ENCODE results near the gene ACIN1.
"Not testable (repeated sequence)": the region's sequence is repeated elsewhere in the genome, so short reads cannot be mapped to it uniquely, and the experiment has no call there.

Gene ACIN1

GRCh38 chr14:23124337-23124954 lies 29.5 kb upstream of the ACIN1 start:
- no peak for DNase-seq (ENCODE audit: low spot score)

DNA sequence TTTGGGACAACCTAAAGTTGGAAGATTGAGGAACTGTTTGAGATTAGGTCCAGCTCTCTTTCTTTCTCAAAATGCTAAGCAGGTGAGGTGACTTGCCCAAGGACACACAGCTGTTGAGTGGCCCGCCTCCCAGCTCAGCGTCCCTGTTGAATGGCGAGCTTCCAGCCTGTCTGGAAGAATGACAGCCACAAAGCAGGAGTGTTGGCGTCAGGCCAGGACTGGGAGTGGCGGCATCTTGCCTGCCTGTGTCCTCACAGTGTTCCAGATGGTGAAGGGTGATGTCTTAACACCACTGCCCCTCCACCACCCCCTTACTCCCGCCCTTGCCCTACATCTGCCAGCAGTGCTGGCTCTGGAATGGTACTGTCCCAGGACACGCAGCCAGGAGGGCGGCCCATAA lies 28.5 kb upstream of the ACIN1 start:
- no peak for DNase-seq (ENCODE audit: low spot score)

DNA sequence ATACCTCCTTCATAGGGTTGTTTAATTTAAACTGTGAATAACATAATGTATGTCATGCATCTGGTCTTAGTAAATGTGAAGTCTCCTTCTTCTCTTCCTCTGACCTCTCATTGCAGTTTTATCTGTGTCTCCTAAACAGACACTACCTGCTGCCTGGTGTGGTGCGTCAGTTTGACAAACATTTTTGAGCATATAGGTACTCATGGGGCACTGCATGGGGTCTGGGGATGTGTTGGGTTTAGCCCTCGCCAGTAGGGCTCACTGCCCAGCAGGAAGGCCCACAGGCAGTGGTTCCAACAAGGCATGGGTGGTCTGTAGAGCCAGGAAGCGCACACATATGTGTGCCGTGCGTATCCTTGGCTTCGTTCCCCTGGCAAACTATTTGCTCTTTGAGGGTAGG lies 27.1 kb upstream of the ACIN1 start:
- DNase-seq (ENCODE audit: low spot score): no peak

GRCh38 chr14:23121361-23121771 lies 26.4 kb upstream of the ACIN1 start:
- DNase-seq (ENCODE audit: low spot score): no peak

GRCh38 chr14:23120541-23121251 lies 25.8 kb upstream of the ACIN1 start:
- DNase-seq (ENCODE audit: low spot score): peak; percentile 86

DNA sequence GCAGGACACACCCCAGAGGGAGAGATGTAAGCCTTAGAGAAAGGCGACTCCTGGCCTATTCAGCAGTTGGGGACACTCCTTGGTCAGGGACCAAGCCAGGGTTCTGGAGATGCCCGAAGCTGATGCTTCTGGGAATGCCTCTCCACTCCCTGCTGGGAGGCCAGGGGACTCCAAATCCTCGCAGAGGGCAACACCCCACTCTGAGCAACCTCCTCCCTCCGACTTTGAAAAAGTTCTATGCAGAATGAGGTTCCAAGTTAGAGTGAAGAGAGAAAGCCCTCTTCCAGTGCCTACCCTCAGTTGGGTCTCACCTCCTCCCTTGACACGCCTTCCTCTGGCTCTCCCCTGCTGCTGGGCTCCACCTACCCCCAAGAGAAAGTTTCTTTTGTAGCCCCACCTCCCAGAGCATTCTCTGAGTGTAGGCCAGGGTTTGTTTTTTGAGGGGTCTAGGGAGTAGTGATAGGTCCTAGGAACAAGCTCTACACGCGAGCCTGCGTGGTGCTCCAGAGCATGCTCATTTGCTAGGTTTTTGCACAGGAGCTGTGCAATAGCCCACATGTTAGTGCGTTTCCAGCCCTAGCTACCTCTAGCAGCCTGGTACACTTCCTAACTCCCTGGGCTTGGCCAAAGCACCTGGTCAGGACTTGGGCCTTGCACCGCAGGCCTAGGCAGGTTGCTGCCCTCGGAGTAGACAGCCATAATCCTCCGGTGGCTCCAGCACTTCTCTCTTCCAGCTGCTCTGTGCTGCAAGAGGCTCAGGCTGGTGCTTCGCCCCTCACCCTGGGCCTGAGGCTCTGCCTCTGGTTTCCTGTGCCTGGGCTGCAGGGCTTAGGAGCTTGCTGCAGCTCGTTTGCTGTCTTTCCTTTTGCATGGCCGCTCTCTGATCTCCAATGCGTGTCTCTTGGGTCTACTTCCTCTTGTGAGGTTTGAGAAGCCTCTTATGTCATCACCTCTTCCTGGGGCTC lies 24.7 kb upstream of the ACIN1 start:
- DNase-seq (ENCODE audit: low spot score): no peak

- no peak for DNase-seq (ENCODE audit: low spot score)
These were observed 23.8 kb upstream of the ACIN1 start, which contains the start of gene CEBPE for GRCh38 chr14:23118506-23119362. CEBPE (minus strand) TSS chr14:23119255; CDS start chr14:23119091, 164 bp downstream.

DNA sequence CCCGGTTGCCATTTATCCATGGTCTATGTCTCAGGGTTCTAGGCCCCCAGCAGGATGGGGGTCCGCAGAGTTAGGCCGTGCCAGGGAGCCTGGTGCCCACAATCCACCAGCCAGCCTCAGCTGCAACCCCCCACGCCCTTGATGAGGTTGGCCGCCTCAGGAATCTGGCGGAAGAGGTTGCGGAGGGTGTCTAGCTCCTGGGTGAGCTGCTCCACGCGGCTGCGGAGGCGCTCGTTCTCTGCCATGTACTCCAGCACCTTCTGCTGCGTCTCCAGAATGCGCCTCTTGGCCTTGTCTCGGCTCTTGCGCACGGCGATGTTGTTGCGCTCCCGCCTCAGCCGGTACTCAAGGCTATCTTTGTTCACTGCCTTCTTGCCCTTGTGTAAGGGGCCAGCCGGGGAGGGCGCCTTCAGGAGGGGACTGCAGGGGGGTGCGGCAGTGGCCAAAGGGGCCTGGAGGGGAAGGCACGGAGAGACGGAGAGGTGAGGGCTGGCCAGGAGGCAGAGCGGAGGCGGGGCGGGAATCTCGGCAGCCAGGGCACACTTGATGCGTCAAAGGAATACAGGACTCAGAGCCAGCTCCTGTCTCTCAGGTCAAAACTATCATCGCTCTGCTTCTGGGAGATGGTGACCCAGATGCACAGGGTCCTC lies 22.6 kb upstream of the ACIN1 start:
- no peak for DNase-seq (ENCODE audit: low spot score)

- DNase-seq (ENCODE audit: low spot score): no peak
These were observed 21.0 kb upstream of the ACIN1 start for GRCh38 chr14:23115918-23116317.

DNA sequence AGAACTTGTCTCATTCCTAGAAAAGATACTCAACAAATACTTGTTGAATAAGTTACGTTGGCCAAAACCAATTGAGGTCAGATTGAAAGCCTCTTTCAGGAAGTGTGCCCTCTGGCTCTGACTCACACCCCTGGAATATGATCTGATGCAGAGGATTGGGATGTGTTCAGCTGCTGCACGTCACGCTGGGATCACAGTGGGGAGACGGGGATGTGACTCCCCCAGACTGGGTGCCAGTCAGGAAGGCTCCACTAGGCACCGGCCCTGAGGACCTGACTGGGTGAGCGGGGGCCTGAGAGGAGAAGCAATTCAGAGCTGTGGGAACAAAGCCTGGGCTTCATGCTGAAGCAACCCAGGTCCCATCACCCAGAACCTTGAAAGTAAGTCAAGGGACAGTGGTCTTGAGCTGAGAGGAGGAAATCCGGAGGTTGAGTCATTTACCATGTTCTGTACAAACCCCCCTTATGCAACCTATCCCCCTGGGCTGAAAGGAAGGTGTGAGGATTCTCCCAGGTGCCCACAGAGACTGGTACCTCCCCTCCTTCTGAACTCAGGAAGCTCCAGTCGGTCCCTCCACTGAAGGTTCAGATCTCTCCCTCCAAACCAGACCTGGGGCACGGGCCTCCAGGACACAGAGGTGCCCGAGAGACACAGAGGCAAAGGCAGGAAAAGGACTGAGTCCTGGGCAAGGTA lies 20.2 kb upstream of the ACIN1 start:
- DNase-seq (ENCODE audit: low spot score): no peak

DNA sequence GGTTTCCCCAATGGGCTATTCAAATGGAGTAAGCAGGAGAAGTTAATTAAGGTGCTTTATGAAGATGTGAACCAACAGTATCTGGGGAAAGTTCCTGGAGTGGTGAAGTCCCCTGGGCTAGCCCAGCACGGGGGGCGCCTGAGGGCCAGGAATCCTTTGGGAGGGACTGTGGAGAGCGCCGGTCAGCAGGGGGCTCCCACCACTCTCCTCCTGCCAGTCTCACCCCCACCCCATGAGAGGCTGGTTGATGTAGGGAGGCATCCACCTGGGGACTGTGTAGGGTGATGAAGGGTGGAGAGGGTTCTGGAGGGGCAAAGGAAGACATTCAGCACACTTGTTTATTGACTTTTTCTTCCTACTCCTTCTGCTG lies 19.7 kb upstream of the ACIN1 start:
- no peak for DNase-seq (ENCODE audit: low spot score)

DNA sequence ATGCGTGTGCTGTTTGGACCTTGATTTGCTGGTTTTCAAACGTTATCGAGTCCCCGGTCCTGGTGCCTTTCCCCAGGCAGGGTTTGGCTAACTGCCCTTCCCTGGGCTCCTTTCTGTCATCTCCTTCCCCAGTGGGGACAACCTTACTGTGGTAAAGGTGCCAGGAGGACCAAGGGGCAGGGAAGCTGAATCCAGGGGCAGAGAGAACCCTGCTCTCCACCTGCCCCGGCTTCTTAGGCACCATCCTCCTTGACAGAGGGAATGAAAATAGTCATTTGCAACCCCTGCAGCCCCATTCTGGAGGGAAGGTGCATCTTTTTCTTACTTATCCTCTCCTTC lies 19.2 kb upstream of the ACIN1 start:
- no peak for DNase-seq (ENCODE audit: low spot score)

DNA sequence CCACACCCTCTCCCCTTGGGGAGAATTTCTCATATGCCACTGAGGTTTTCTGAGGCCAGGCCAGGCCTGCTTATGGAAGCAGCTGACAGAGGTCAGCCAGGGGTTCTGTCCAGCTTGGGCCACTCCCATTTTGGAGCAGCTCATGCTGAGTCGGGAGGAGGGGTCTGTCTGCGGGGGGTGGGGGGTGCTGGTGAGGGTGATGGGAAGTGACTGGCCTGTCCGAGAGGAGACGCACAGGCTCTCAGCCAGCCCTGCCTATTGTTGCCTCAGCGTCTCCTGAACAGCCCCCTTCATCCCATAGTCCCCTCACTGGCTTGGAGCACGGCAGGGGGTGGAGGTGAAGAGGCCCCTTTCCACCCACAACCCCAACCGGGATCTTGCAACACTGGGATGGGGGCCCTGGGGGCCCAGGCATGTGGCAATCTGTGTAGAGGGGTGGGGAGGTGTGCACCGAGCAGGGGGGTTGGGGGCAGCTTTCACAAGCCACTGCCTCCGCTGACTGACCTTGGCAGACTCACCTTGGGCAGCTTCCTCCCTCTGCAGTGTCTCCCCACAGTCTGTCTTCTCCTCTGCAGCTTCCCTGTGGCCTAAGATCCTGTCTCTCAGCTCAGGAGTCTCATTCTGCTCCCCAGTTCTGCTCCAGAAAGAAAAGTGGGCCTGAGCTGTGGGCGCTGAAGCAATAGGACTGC lies 18.6 kb upstream of the ACIN1 start:
- no peak for DNase-seq (ENCODE audit: low spot score)

DNA sequence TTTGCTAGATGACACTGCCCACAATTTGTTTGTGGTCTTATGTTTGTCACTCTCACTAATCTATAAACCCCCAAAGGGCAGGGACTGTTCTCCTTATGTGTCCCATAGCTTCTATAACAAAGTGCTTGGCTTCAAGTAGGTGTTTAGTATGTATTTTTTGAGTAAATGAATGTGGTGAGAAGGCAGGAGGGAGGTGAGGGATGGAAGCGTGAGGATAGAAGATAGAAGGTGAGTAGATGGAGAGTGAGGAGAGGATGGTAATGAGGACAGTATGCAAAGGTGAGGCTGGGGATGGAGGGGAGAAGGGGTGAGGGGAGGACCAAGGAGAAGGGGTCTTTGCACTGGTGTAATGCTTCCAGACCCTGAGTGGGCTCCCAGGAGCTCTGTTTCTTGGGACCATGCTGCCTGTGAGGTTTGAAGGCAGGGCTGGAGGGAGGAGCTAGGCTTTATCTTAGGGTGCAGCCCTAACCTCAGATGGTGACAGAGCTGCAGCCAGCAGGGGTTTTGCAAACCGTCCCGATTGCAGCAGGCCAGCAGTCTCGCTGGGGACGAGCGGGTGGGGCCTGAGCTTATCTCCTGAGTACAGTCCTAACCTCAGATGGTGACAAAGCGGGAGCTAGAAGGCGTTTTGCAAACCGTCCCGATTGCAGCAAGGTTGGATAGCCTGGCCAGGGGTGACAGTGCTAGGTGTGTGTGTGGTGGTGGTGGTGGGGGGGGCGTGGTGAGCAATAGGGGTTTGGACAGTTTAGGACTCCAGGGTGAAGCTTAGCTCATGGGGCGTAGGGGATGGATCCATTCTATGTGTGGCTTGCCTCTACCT lies 17.6 kb upstream of the ACIN1 start:
- DNase-seq (ENCODE audit: low spot score): no peak

- no peak for DNase-seq (ENCODE audit: low spot score)
These were observed 15.8 kb upstream of the ACIN1 start for GRCh38 chr14:23110579-23111365.

- DNase-seq (ENCODE audit: low spot score): no peak
These were observed 14.8 kb upstream of the ACIN1 start for GRCh38 chr14:23109769-23110168.

GRCh38 chr14:23108169-23108568 lies 13.2 kb upstream of the ACIN1 start:
- not testable (repeated sequence) for DNase-seq (ENCODE audit: low spot score)

GRCh38 chr14:23107620-23108019 lies 12.7 kb upstream of the ACIN1 start:
- not testable (repeated sequence) for DNase-seq (ENCODE audit: low spot score)

DNA sequence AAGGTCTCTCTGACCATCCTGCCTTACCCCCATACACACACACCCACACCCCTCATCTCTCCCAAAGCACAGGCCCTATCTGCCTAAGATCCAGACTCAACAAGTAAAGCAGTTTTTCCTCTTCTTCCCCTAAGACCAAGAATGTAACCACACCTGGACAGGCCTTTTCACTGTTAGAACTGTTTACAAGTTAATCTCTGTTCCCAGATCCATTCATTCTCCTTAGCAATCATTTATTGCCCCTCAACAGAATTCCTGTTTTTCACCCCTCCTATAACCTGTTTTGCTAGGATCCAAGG lies 11.8 kb upstream of the ACIN1 start:
- DNase-seq (ENCODE audit: low spot score): no peak
